ENCODE data around the gene NR1D2.
"Not testable (repeated sequence)": the region's sequence is repeated elsewhere in the genome, so short reads cannot be mapped to it uniquely, and the experiment has no call there.

Gene NR1D2

GRCh38 chr3:23911397-23911796 lies 33.7 kb upstream of the NR1D2 start:
- Histone ChIP-seq H3K23ac (ENCODE audit: low read length in 2 of 2) (no peak overlapping the region), H3K4me2 (ENCODE audit: low read length, poor library complexity, severe bottlenecking) (no peak overlapping the region), H2AK5ac (ENCODE audit: low read length, severe bottlenecking) (no peak overlapping the region), H2BK5ac (ENCODE audit: low read depth, low read length, poor library complexity, severe bottlenecking) (no peak overlapping the region), H3K4me3 (ENCODE audit: insufficient read depth in 1 of 2, low read depth in 1 of 2, low read length in 2 of 2) (no peak overlapping the region), H3K9me3 (ENCODE audit: control insufficient read depth, low read length) (no peaks in the 10 kb centered on the region), H3K4ac (ENCODE audit: low read depth in 1 of 2, low read length in 2 of 2) (no peak overlapping the region), H3K4me1 (ENCODE audit: control insufficient read depth, insufficient read depth, low read depth, low read length) (no peaks in the 10 kb centered on the region), H3K36me3 (ENCODE audit: control insufficient read depth in 1 of 2, insufficient read depth in 2 of 2, low read depth in 1 of 2, low read length in 2 of 2) (peaks cover 11 to 42% of the 10 kb centered on the region in 2 experiments), H3K14ac (ENCODE audit: low read length in 2 of 2) (no peak overlapping the region), H2BK120ac (ENCODE audit: low read depth, low read length) (no peak overlapping the region), H3K18ac (ENCODE audit: low read depth in 1 of 2, low read length in 2 of 2) (no peak overlapping the region), H3K9ac (ENCODE audit: low read length) (no peak overlapping the region), H4K8ac (ENCODE audit: low read length) (no peak overlapping the region), H3K27ac (ENCODE audit: low read length, poor library complexity, severe bottlenecking) (no peak overlapping the region), H2AFZ (ENCODE audit: low read depth, low read length) (no peak overlapping the region), H2BK15ac (ENCODE audit: low read depth, poor library complexity, severe bottlenecking) (no peak overlapping the region), H4K91ac (ENCODE audit: low read length) (no peak overlapping the region), H3K27me3 (ENCODE audit: control insufficient read depth in 1 of 2, insufficient read depth in 1 of 2, low read length in 2 of 2) (no peaks in the 10 kb centered on the region), H3K79me1 (replicated peaks; ENCODE audit: low read length, poor library complexity, severe bottlenecking) (peaks cover 11% of the 10 kb centered on the region), H2BK12ac (ENCODE audit: low read length in 2 of 2) (no peak overlapping the region)
- WGBS: 90% methylated on average over 2 of the region's 2 CpGs
- no peak for DNase-seq

- WGBS: 95% methylated on average over 2 of the region's 3 CpGs
- not testable (repeated sequence) for H4K91ac ChIP-seq (ENCODE audit: low read length)
These were observed 32.8 kb upstream of the NR1D2 start for GRCh38 chr3:23912335-23912734.

GRCh38 chr3:23913182-23913581 lies 31.9 kb upstream of the NR1D2 start:
- H4K91ac ChIP-seq (ENCODE audit: low read length): no peak overlapping the region
- no peak overlapping the region for H4K8ac ChIP-seq (ENCODE audit: low read length)
- no peak overlapping the region for H3K18ac ChIP-seq (ENCODE audit: low read depth in 1 of 2, low read length in 2 of 2)
- DNase-seq: no peak
- no peaks in the 10 kb centered on the region for H3K9me3 ChIP-seq (ENCODE audit: control insufficient read depth, low read length)
- no peak overlapping the region for H3K4me3 ChIP-seq (ENCODE audit: insufficient read depth in 1 of 2, low read depth in 1 of 2, low read length in 2 of 2)
- no peak overlapping the region for H2AK5ac ChIP-seq (ENCODE audit: low read length, severe bottlenecking)
- H3K23ac ChIP-seq (ENCODE audit: low read length in 2 of 2): no peak overlapping the region
- H2BK12ac ChIP-seq (ENCODE audit: low read length in 2 of 2): no peak overlapping the region
- no peak overlapping the region for H2BK15ac ChIP-seq (ENCODE audit: low read depth, poor library complexity, severe bottlenecking)
- H3K79me1 ChIP-seq (replicated peaks; ENCODE audit: low read length, poor library complexity, severe bottlenecking): peaks cover 9% of the 10 kb centered on the region
- no peaks in the 10 kb centered on the region for H3K27me3 ChIP-seq (ENCODE audit: control insufficient read depth in 1 of 2, insufficient read depth in 1 of 2, low read length in 2 of 2)
- no peak overlapping the region for H3K14ac ChIP-seq (ENCODE audit: low read length in 2 of 2)
- no peak overlapping the region for H3K9ac ChIP-seq (ENCODE audit: low read length)
- H3K27ac ChIP-seq (ENCODE audit: low read length, poor library complexity, severe bottlenecking): no peak overlapping the region
- no peak overlapping the region for H2AFZ ChIP-seq (ENCODE audit: low read depth, low read length)
- H3K36me3 ChIP-seq (ENCODE audit: control insufficient read depth in 1 of 2, insufficient read depth in 2 of 2, low read depth in 1 of 2, low read length in 2 of 2): peaks cover 11 to 31% of the 10 kb centered on the region in 2 experiments
- WGBS: no CpG with 5 or more reads among the region's 1 CpG
- no peaks in the 10 kb centered on the region for H3K4me1 ChIP-seq (ENCODE audit: control insufficient read depth, insufficient read depth, low read depth, low read length)
- no peak overlapping the region for H3K4me2 ChIP-seq (ENCODE audit: low read length, poor library complexity, severe bottlenecking)
- no peak overlapping the region for H2BK5ac ChIP-seq (ENCODE audit: low read depth, low read length, poor library complexity, severe bottlenecking)
- no peak overlapping the region for H2BK120ac ChIP-seq (ENCODE audit: low read depth, low read length)
- H3K4ac ChIP-seq (ENCODE audit: low read depth in 1 of 2, low read length in 2 of 2): no peak overlapping the region

More at GRCh38 chr3:23912335-23912734, 32.8 kb upstream of the NR1D2 start:
- not testable (repeated sequence) for H3K9ac ChIP-seq (ENCODE audit: low read length); H2BK12ac ChIP-seq (ENCODE audit: low read length in 2 of 2); H2BK15ac ChIP-seq (ENCODE audit: low read depth, poor library complexity, severe bottlenecking); H2BK5ac ChIP-seq (ENCODE audit: low read depth, low read length, poor library complexity, severe bottlenecking); H3K9me3 ChIP-seq (ENCODE audit: control insufficient read depth, low read length); H3K4ac ChIP-seq (ENCODE audit: low read depth in 1 of 2, low read length in 2 of 2); H2AK5ac ChIP-seq (ENCODE audit: low read length, severe bottlenecking); H3K14ac ChIP-seq (ENCODE audit: low read length in 2 of 2); H3K23ac ChIP-seq (ENCODE audit: low read length in 2 of 2); H2BK120ac ChIP-seq (ENCODE audit: low read depth, low read length); H3K27ac ChIP-seq (ENCODE audit: low read length, poor library complexity, severe bottlenecking); H2AFZ ChIP-seq (ENCODE audit: low read depth, low read length); H3K4me1 ChIP-seq (ENCODE audit: control insufficient read depth, insufficient read depth, low read depth, low read length); H3K18ac ChIP-seq (ENCODE audit: low read depth in 1 of 2, low read length in 2 of 2); H4K8ac ChIP-seq (ENCODE audit: low read length); H3K4me3 ChIP-seq (ENCODE audit: insufficient read depth in 1 of 2, low read depth in 1 of 2, low read length in 2 of 2); H3K4me2 ChIP-seq (ENCODE audit: low read length, poor library complexity, severe bottlenecking); H3K27me3 ChIP-seq (ENCODE audit: control insufficient read depth in 1 of 2, insufficient read depth in 1 of 2, low read length in 2 of 2); DNase-seq
- peaks cover 11 to 36% of the 10 kb centered on the region in 2 experiments for H3K36me3 ChIP-seq (ENCODE audit: control insufficient read depth in 1 of 2, insufficient read depth in 2 of 2, low read depth in 1 of 2, low read length in 2 of 2)
- H3K79me1 ChIP-seq (replicated peaks; ENCODE audit: low read length, poor library complexity, severe bottlenecking): peaks cover 10% of the 10 kb centered on the region

GRCh38 chr3:23913873-23914743 lies 31.0 kb upstream of the NR1D2 start:
- Histone ChIP-seq H4K8ac (ENCODE audit: low read length) (no peak overlapping the region), H2AFZ (ENCODE audit: low read depth, low read length) (no peak overlapping the region), H2BK120ac (ENCODE audit: low read depth, low read length) (no peak overlapping the region), H3K18ac (ENCODE audit: low read depth in 1 of 2, low read length in 2 of 2) (no peak overlapping the region), H3K79me1 (replicated peaks; ENCODE audit: low read length, poor library complexity, severe bottlenecking) (peaks cover 9% of the 10 kb centered on the region), H3K27ac (ENCODE audit: low read length, poor library complexity, severe bottlenecking) (no peak overlapping the region), H3K27me3 (ENCODE audit: control insufficient read depth in 1 of 2, insufficient read depth in 1 of 2, low read length in 2 of 2) (no peaks in the 10 kb centered on the region), H2BK5ac (ENCODE audit: low read depth, low read length, poor library complexity, severe bottlenecking) (no peak overlapping the region), H4K91ac (ENCODE audit: low read length) (no peak overlapping the region), H3K4me1 (ENCODE audit: control insufficient read depth, insufficient read depth, low read depth, low read length) (no peaks in the 10 kb centered on the region), H3K36me3 (ENCODE audit: control insufficient read depth in 1 of 2, insufficient read depth in 2 of 2, low read depth in 1 of 2, low read length in 2 of 2) (peaks cover 8 to 31% of the 10 kb centered on the region in 2 experiments), H3K23ac (ENCODE audit: low read length in 2 of 2) (no peak overlapping the region), H3K9me3 (ENCODE audit: control insufficient read depth, low read length) (no peaks in the 10 kb centered on the region), H3K4ac (ENCODE audit: low read depth in 1 of 2, low read length in 2 of 2) (no peak overlapping the region), H2BK15ac (ENCODE audit: low read depth, poor library complexity, severe bottlenecking) (no peak overlapping the region), H3K14ac (ENCODE audit: low read length in 2 of 2) (no peak overlapping the region), H2BK12ac (ENCODE audit: low read length in 2 of 2) (no peak overlapping the region), H2AK5ac (ENCODE audit: low read length, severe bottlenecking) (no peak overlapping the region), H3K9ac (ENCODE audit: low read length) (peak overlapping the region; percentile 97), H3K4me3 (ENCODE audit: insufficient read depth in 1 of 2, low read depth in 1 of 2, low read length in 2 of 2) (no peak overlapping the region), H3K4me2 (ENCODE audit: low read length, poor library complexity, severe bottlenecking) (no peak overlapping the region)
- DNase-seq: no peak
- 100% methylated on average over 1 of the region's 3 CpGs for WGBS

Data from mesenchymal stem cell (in vitro differentiated cells and primary cell).